ENCODE data around the gene AP1B1. TPM values are rescaled to one million over a fixed set of nuclear protein-coding genes. Genes with fewer than 3 reads are reported as not detected.
"Not testable (repeated sequence)": the region's sequence is repeated elsewhere in the genome, so short reads cannot be mapped to it uniquely, and the experiment has no call there.

AP1B1 gene
- total RNA-seq, 1 experiment from 2014 or later = 77.9 TPM

DNA sequence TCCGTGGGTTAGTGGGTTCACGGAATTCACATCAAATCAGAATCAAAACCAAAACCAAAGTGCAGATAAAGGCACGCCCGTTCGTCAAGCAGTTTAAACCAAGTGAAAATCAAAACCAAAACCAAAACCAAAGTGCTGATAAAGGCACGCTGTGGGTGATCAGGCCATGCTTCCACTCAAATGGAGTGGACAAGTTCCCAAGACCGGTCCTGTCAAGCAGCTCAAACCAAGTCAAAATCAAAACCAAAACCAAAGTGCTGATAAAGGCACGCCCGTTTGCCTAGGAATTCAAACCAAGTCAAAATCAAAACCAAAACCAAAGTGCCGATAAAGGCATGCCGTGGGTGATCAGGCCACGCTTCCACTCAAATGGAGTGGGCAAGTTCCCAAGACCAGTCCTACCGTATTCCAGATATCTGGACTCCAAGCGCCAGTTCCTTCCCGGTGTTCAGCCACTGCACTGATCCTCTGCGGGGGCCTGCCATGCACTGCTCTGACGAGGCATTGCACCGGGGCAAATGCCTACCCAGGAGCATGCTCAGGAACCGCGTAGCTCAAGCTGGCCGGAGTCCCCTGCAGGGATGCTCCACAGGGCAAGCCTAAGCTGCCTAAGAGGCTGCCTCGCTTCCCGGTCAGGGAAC is 26.7 kb upstream of the AP1B1 start:
- ATAC-seq (peak; percentile 42), DNase-seq (ENCODE audit: low spot score) (peak; percentile 21)
- H3K9me3 Mint-ChIP-seq; H3K27ac Mint-ChIP-seq; H3K27me3 Mint-ChIP-seq (ENCODE audit: low read depth); POLR2A ChIA-PET; H3K36me3 Mint-ChIP-seq; H3K4me3 Mint-ChIP-seq: not testable (repeated sequence)
- peaks cover 11% of the 10 kb centered on the region for H3K4me1 Mint-ChIP-seq
- CTCF ChIA-PET = interaction anchor here (0.9 to 1.6 kb wide), 3 partner anchors 15 to 54 kb away, joined by 3 to 5 read pairs (median 3); no protein-coding TSS in a partner anchor

- CTCF ChIA-PET; H3K9me3 Mint-ChIP-seq; H3K4me3 Mint-ChIP-seq; H3K27me3 Mint-ChIP-seq (ENCODE audit: low read depth); H3K36me3 Mint-ChIP-seq; POLR2A ChIA-PET; H3K27ac Mint-ChIP-seq: not testable (repeated sequence)
- peak; percentile 99 for ATAC-seq
- H3K4me1 Mint-ChIP-seq = peaks cover 11% of the 10 kb centered on the region
- peak; percentile 19 for DNase-seq (ENCODE audit: low spot score)
- TF ChIP-seq CTCF (IDR thresholded peaks at IDR 0.05) = peak; percentile 73
Observed at GRCh38 chr22:29412772-29413171, 24.4 kb upstream of the AP1B1 start.

DNA sequence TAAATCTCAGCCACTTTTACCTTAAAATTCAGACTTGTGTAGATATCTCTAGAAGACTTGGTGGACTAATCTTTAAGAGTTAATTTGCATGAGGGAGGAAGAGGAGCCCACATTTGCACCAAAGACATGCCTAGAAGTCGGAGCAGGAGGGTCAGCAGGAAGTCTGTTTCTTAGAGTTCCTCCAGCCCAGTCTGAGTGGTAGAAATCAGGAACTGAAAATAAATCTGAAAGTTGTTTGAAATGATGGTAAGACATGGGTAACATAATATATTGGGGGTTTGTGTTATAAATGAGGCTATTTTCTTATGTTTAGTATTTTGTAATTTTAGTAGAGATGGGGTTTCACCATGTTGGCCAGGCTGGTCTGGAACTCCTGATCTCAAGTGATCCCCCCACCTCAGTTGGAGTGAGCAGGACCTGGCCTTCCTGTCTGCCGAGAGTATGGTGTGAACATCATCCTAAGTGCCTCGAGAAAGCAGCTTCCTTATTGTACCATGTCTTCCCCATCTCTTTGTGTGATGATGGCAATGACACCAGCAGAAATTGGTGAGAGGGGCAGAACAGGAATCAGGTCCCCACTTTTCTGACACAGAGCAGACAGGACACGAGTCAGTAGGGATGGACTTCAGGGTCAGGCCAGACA is 23.3 kb upstream of the AP1B1 start:
- H3K9me3 Mint-ChIP-seq; H3K27me3 Mint-ChIP-seq (ENCODE audit: low read depth); H3K36me3 Mint-ChIP-seq; H3K27ac Mint-ChIP-seq; ATAC-seq; POLR2A ChIA-PET; DNase-seq (ENCODE audit: low spot score); H3K4me3 Mint-ChIP-seq; CTCF ChIA-PET: not testable (repeated sequence)
- peaks cover 11% of the 10 kb centered on the region for H3K4me1 Mint-ChIP-seq

DNA sequence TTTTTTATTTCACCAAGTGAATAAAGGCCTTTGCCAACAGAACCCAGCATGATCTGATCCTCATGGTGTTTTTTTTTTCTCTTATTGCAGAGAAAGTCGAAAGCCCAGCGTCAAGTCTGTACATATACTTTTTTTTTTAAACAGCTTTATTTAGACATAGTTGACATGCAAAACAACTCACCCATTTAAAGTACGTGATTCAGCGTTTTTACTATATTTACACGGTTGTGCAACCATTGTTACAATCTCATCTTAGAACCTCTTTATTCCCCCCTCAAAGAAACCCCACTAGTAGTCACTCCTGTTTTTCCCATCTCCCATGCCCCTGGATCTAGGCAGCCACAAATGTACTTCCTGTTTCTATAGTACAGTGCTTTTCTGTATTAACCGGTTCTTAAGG is 20.6 kb upstream of the AP1B1 start:
- Mint-ChIP-seq H3K4me1 (peaks cover 3% of the 10 kb centered on the region; the same call in 1 of the 2 replicates), H3K4me3 (no peak overlapping the region), H3K9me3 (no peaks in the 10 kb centered on the region), H3K27me3 (ENCODE audit: low read depth) (no peaks in the 10 kb centered on the region), H3K36me3 (no peaks in the 10 kb centered on the region), H3K27ac (no peak overlapping the region)
- no peak for TF ChIP-seq JAZF1 (CRISPR knock-in tag; IDR thresholded peaks at IDR 0.05)
- no peak for TF ChIP-seq NFE2L1 (CRISPR knock-in tag; IDR thresholded peaks at IDR 0.05)
- TF ChIP-seq HMGXB4 (CRISPR knock-in tag; IDR thresholded peaks at IDR 0.05) = no peak
- TF ChIP-seq AR (CRISPR knock-in tag; IDR thresholded peaks at IDR 0.05) = no peak
- no peak for TF ChIP-seq ZNF121 (CRISPR knock-in tag; IDR thresholded peaks at IDR 0.05)
- TF ChIP-seq ZNF671 (CRISPR knock-in tag; IDR thresholded peaks at IDR 0.05) = no peak
- TF ChIP-seq GTF2I (CRISPR knock-in tag; conservative IDR thresholded peaks at IDR 0.05) = no peak
- TF ChIP-seq, protein P1, sequence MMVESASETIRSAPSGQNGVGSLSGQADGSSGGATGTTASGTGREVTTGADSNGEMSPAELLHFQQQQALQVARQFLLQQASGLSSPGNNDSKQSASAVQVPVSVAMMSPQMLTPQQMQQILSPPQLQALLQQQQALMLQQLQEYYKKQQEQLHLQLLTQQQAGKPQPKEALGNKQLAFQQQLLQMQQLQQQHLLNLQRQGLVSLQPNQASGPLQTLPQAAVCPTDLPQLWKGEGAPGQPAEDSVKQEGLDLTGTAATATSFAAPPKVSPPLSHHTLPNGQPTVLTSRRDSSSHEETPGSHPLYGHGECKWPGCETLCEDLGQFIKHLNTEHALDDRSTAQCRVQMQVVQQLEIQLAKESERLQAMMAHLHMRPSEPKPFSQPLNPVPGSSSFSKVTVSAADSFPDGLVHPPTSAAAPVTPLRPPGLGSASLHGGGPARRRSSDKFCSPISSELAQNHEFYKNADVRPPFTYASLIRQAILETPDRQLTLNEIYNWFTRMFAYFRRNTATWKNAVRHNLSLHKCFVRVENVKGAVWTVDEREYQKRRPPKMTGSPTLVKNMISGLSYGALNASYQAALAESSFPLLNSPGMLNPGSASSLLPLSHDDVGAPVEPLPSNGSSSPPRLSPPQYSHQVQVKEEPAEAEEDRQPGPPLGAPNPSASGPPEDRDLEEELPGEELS (CRISPR knock-in tag; IDR thresholded peaks at IDR 0.05) = no peak
- TF ChIP-seq ESRRA (CRISPR knock-in tag; IDR thresholded peaks at IDR 0.05; ENCODE audit: borderline replicate concordance) = no peak
- TF ChIP-seq NR1H2 (CRISPR knock-in tag; IDR thresholded peaks at IDR 0.05) = no peak
- TF ChIP-seq, protein P2, sequence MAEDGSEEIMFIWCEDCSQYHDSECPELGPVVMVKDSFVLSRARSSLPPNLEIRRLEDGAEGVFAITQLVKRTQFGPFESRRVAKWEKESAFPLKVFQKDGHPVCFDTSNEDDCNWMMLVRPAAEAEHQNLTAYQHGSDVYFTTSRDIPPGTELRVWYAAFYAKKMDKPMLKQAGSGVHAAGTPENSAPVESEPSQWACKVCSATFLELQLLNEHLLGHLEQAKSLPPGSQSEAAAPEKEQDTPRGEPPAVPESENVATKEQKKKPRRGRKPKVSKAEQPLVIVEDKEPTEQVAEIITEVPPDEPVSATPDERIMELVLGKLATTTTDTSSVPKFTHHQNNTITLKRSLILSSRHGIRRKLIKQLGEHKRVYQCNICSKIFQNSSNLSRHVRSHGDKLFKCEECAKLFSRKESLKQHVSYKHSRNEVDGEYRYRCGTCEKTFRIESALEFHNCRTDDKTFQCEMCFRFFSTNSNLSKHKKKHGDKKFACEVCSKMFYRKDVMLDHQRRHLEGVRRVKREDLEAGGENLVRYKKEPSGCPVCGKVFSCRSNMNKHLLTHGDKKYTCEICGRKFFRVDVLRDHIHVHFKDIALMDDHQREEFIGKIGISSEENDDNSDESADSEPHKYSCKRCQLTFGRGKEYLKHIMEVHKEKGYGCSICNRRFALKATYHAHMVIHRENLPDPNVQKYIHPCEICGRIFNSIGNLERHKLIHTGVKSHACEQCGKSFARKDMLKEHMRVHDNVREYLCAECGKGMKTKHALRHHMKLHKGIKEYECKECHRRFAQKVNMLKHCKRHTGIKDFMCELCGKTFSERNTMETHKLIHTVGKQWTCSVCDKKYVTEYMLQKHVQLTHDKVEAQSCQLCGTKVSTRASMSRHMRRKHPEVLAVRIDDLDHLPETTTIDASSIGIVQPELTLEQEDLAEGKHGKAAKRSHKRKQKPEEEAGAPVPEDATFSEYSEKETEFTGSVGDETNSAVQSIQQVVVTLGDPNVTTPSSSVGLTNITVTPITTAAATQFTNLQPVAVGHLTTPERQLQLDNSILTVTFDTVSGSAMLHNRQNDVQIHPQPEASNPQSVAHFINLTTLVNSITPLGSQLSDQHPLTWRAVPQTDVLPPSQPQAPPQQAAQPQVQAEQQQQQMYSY (CRISPR knock-in tag; IDR thresholded peaks at IDR 0.05) = no peak
- no peak for TF ChIP-seq CREM (CRISPR knock-in tag; IDR thresholded peaks at IDR 0.05)
- no peak for TF ChIP-seq RELA (CRISPR knock-in tag; IDR thresholded peaks at IDR 0.05; ENCODE audit: borderline replicate concordance)
- no peak for ATAC-seq
- DNase-seq (ENCODE audit: low spot score) = no peak
- ChIA-PET CTCF (no interaction called here), POLR2A (no interaction called here)
